WTC11 (cell line): ENCODE data around the gene NR3C2. TPM values are rescaled to one million over a fixed set of nuclear protein-coding genes. Genes with fewer than 3 reads are reported as not detected.

Experiments used
- ATAC-seq: fragments of 200-7000 bp; cut with Tn5 transposase; 2 replicates; pipeline ENCODE4 v1.10.0; 2021; ENCODE audit warnings: mild to moderate bottlenecking, moderate library complexity
- CTCF ChIA-PET: fragments of 300-600 bp; sonication (Branson Sonifier 250); formaldehyde crosslinking; loops from one replicate; lab custom pipeline; 2021; ENCODE audit warnings: antibody characterized with exemption; lab: Charles Lee
- POLR2A ChIA-PET: fragments of 350-600 bp; sonication (Branson Sonifier 250); formaldehyde crosslinking; loops from one replicate; lab custom pipeline; 2021; ENCODE audit warnings: antibody characterized with exemption; lab: Charles Lee
- DNase-seq: peaks from one replicate; pipeline ENCODE4 v3.0.0; 2021; ENCODE audit warnings: low spot score
- H3K27ac Mint-ChIP-seq: 2 replicates; pipeline ENCODE4 v1.8.0; 2021; ENCODE audit warnings: mixed read lengths
- H3K27me3 Mint-ChIP-seq: 2 replicates; pipeline ENCODE4 v1.8.0; 2021; ENCODE audit warnings: low read depth, mild to moderate bottlenecking, moderate library complexity, mixed read lengths
- H3K36me3 Mint-ChIP-seq: 2 replicates; pipeline ENCODE4 v1.8.0; 2021; ENCODE audit warnings: mixed read lengths
- H3K4me1 Mint-ChIP-seq: 2 replicates; pipeline ENCODE4 v1.8.0; 2022; ENCODE audit warnings: mixed read lengths
- H3K4me3 Mint-ChIP-seq: 2 replicates; pipeline ENCODE4 v1.8.0; 2021; ENCODE audit warnings: mild to moderate bottlenecking, moderate library complexity, mixed read lengths
- H3K9me3 Mint-ChIP-seq: 2 replicates; pipeline ENCODE4 v1.8.0; 2021; ENCODE audit warnings: mixed read lengths
- E2F4 ChIP-seq: sonication (generic); formaldehyde crosslinking; IDR thresholded peaks from 2 replicates; pipeline ENCODE4 v1.8.1; 2022; ENCODE audit warnings: low read depth, mild to moderate bottlenecking, moderate library complexity, missing genetic modification reagents, borderline replicate concordance
- ERG ChIP-seq: fragments of 250-450 bp; sonication (Bioruptor Pico); IDR thresholded peaks from 2 replicates; pipeline ENCODE4 v1.8.0; 2021; ENCODE audit warnings: mild to moderate bottlenecking
- ETV6 ChIP-seq: sonication (generic); formaldehyde crosslinking; IDR thresholded peaks from 2 replicates; pipeline ENCODE4 v1.8.1; 2022; ENCODE audit warnings: mild to moderate bottlenecking, missing genetic modification reagents
- FOXP1 ChIP-seq: sonication (generic); formaldehyde crosslinking; IDR thresholded peaks from 2 replicates; pipeline ENCODE4 v1.8.0; 2022; ENCODE audit warnings: missing genetic modification reagents, mild to moderate bottlenecking, moderate library complexity, borderline replicate concordance
- HMGXB4 ChIP-seq: sonication (generic); formaldehyde crosslinking; IDR thresholded peaks from 2 replicates; pipeline ENCODE4 v1.8.1; 2023; ENCODE audit warnings: mild to moderate bottlenecking, moderate library complexity, missing genetic modification reagents
- IRF2 ChIP-seq: sonication (generic); formaldehyde crosslinking; IDR thresholded peaks from 2 replicates; pipeline ENCODE4 v1.8.0; 2022; ENCODE audit warnings: low read depth, missing genetic modification reagents, borderline replicate concordance
- JAZF1 ChIP-seq: fragments of 250-450 bp; sonication (Bioruptor Pico); IDR thresholded peaks from 2 replicates; pipeline ENCODE4 v1.9.0; 2021; ENCODE audit warnings: moderate library complexity, mild to moderate bottlenecking, inconsistent platforms
- KAT7 ChIP-seq: sonication (generic); formaldehyde crosslinking; IDR thresholded peaks from 2 replicates; pipeline ENCODE4 v1.8.1; 2023; ENCODE audit warnings: missing genetic modification reagents, mild to moderate bottlenecking, borderline replicate concordance
- MLX ChIP-seq: sonication (generic); formaldehyde crosslinking; IDR thresholded peaks from 2 replicates; pipeline ENCODE4 v1.8.1; 2023; ENCODE audit warnings: mild to moderate bottlenecking, missing genetic modification reagents, moderate library complexity
- NR1H2 ChIP-seq: sonication (generic); formaldehyde crosslinking; IDR thresholded peaks from 2 replicates; pipeline ENCODE4 v1.9.0; 2021; ENCODE audit warnings: mild to moderate bottlenecking, moderate library complexity, missing genetic modification reagents
- PRRX2 ChIP-seq: fragments of 250-450 bp; sonication (Bioruptor Pico); IDR thresholded peaks from 2 replicates; pipeline ENCODE4 v1.8.0; 2021; ENCODE audit warnings: mild to moderate bottlenecking
- RELA ChIP-seq: sonication (generic); formaldehyde crosslinking; IDR thresholded peaks from 2 replicates; pipeline ENCODE4 v1.8.1; 2022; ENCODE audit warnings: missing genetic modification reagents, mild to moderate bottlenecking, borderline replicate concordance
- RORB ChIP-seq: fragments of 250-450 bp; sonication (Bioruptor Pico); IDR thresholded peaks from 2 replicates; pipeline ENCODE4 v1.9.0; 2021; ENCODE audit warnings: mild to moderate bottlenecking
- SMAD4 ChIP-seq: sonication (generic); formaldehyde crosslinking; IDR thresholded peaks from 2 replicates; pipeline ENCODE4 v1.8.0; 2022; ENCODE audit warnings: mild to moderate bottlenecking, missing genetic modification reagents
- ZBTB21 ChIP-seq: sonication (generic); formaldehyde crosslinking; IDR thresholded peaks from 2 replicates; pipeline ENCODE4 v1.8.1; 2023; ENCODE audit warnings: mild to moderate bottlenecking, missing genetic modification reagents, borderline replicate concordance
- ZMAT4 ChIP-seq: fragments of 250-450 bp; sonication (Bioruptor Pico); IDR thresholded peaks from 2 replicates; pipeline ENCODE4 v1.9.0; 2021; ENCODE audit warnings: mild to moderate bottlenecking
- ZNF263 ChIP-seq: sonication (generic); formaldehyde crosslinking; IDR thresholded peaks from 2 replicates; pipeline ENCODE4 v1.8.1; 2022; ENCODE audit warnings: low read depth, mild to moderate bottlenecking, moderate library complexity, missing genetic modification reagents
- ZNF425 ChIP-seq: fragments of 250-450 bp; sonication (Bioruptor Pico); conservative IDR thresholded peaks from 2 replicates; pipeline ENCODE4 v1.9.0; 2021; ENCODE audit warnings: mild to moderate bottlenecking
- ZNF512 ChIP-seq: sonication (generic); formaldehyde crosslinking; IDR thresholded peaks from 2 replicates; pipeline ENCODE4 v1.8.1; 2022; ENCODE audit warnings: missing genetic modification reagents, borderline replicate concordance
- ZNF671 ChIP-seq: fragments of 250-450 bp; sonication (Bioruptor Pico); IDR thresholded peaks from 2 replicates; pipeline ENCODE4 v1.8.0; 2021; ENCODE audit warnings: mild to moderate bottlenecking
- ZSCAN18 ChIP-seq: fragments of 250-450 bp; sonication (Bioruptor Pico); IDR thresholded peaks from 2 replicates; pipeline ENCODE4 v2.1.2; 2022; ENCODE audit warnings: mild to moderate bottlenecking, moderate library complexity
- total RNA-seq: library from RNA; stranded (reverse); gene quantifications from 3 replicates; pipeline ENCODE4 v1.2.3, GENCODE V29; 2021

NR3C2 gene
- total RNA-seq, 1 experiment from 2014 or later: 2.8 TPM

- peaks cover 26% of the 10 kb centered on the region for H3K4me1 Mint-ChIP-seq
- H3K36me3 Mint-ChIP-seq: no peaks in the 10 kb centered on the region
- ChIA-PET CTCF (interaction anchor here (0.6 to 0.7 kb wide), 2 partner anchors 372 to 598 kb away, joined by 3 to 4 read pairs; no protein-coding TSS in a partner anchor), POLR2A (interaction anchor here (0.6 to 0.9 kb wide), 5 partner anchors 30 to 608 kb away, joined by 3 to 4 read pairs (median 3); no protein-coding TSS in a partner anchor)
- TF ChIP-seq ZNF263 (CRISPR knock-in tag) (no peak), ZNF512 (CRISPR knock-in tag) (no peak), MLX (CRISPR knock-in tag) (no peak), ETV6 (CRISPR knock-in tag) (no peak), RORB (CRISPR knock-in tag) (no peak), ZSCAN18 (CRISPR knock-in tag) (no peak), ZNF671 (CRISPR knock-in tag) (no peak), PRRX2 (CRISPR knock-in tag) (no peak), ERG (CRISPR knock-in tag) (no peak)
- H3K27me3 Mint-ChIP-seq: peaks cover 60% of the 10 kb centered on the region
- H3K4me3 Mint-ChIP-seq: peak overlapping the region; percentile 96
- DNase-seq: no peak
- H3K27ac Mint-ChIP-seq: no peak overlapping the region
- ATAC-seq: no peak
- no peaks in the 10 kb centered on the region for H3K9me3 Mint-ChIP-seq
Measured at GRCh38 chr4:148442832-148443511, 758 bp upstream of the NR3C2 start.

- H3K27me3 Mint-ChIP-seq: peaks cover 46% of the 10 kb centered on the region
- H3K27ac Mint-ChIP-seq: no peak overlapping the region
- peak; percentile 10 for DNase-seq
- H3K9me3 Mint-ChIP-seq: no peaks in the 10 kb centered on the region
- CTCF ChIA-PET: no interaction called here
- no peaks in the 10 kb centered on the region for H3K36me3 Mint-ChIP-seq
- ATAC-seq: no peak
- POLR2A ChIA-PET: no interaction called here
- H3K4me3 Mint-ChIP-seq: peak overlapping the region; percentile 96
- peaks cover 26% of the 10 kb centered on the region for H3K4me1 Mint-ChIP-seq
- TF ChIP-seq HMGXB4 (CRISPR knock-in tag): no peak
- TF ChIP-seq FOXP1: no peak
- no peak for TF ChIP-seq ZNF425 (CRISPR knock-in tag)
- no peak for TF ChIP-seq SMAD4
- TF ChIP-seq E2F4: no peak
- no peak for TF ChIP-seq ETV6 (CRISPR knock-in tag)
- TF ChIP-seq ZMAT4: no peak
- TF ChIP-seq JAZF1 (CRISPR knock-in tag): no peak
- TF ChIP-seq KAT7 (CRISPR knock-in tag): no peak
- TF ChIP-seq ZBTB21 (CRISPR knock-in tag): no peak
- TF ChIP-seq PRRX2 (CRISPR knock-in tag): no peak
- TF ChIP-seq IRF2 (CRISPR knock-in tag): no peak
- TF ChIP-seq NR1H2 (CRISPR knock-in tag): no peak
- no peak for TF ChIP-seq RELA (CRISPR knock-in tag)
Measured at GRCh38 chr4:148441624-148441985, 609 bp downstream of the NR3C2 start.
